Stomach (tissue), 4 donors: ENCODE data around the gene GGACT.

Experiments
- CTCF ChIP-seq, 7 experiments: fragments of 450-650 bp in 4 of 7; fragments of 200-600 bp in 3 of 7; sonication (generic) in 3 of 7; IDR thresholded peaks; one replicate each; pipeline ENCODE4 v1.5.1; 2016 to 2019; ENCODE audit warnings: antibody characterized with exemption in 7 of 7, control low read depth in 2 of 7, mild to moderate bottlenecking in 1 of 7
- POLR2A ChIP-seq, 4 donors: fragments of 450-650 bp; IDR thresholded peaks; one replicate each; pipeline ENCODE4 v1.6.1; 2016; ENCODE audit warnings: antibody characterized with exemption in 4 of 4, control low read depth in 2 of 4, mild to moderate bottlenecking in 1 of 4, moderate library complexity in 1 of 4
- POLR2AphosphoS5 ChIP-seq, 3 donors: sonication (generic); formaldehyde crosslinking; IDR thresholded peaks; one replicate each; pipeline ENCODE4 v1.6.1; 2016; ENCODE audit warnings: antibody characterized with exemption in 3 of 3

- TF ChIP-seq POLR2A (IDR thresholded peaks at IDR 0.05) (no peak), CTCF (IDR thresholded peaks at IDR 0.05) (no peak), POLR2AphosphoS5 (IDR thresholded peaks at IDR 0.05) (no peak)
Observed at GRCh38 chr13:100545684-100546061, 42.9 kb downstream of the GGACT start.
